GM21619 (cell line): ENCODE measurements around the gene C13orf42.

Experiments
- ATAC-seq: cut with Tn5 transposase; IDR thresholded peaks from one replicate; pipeline ENCODE4 v1.9.1; 2021; ENCODE audit not compliant: unreplicated experiment

C13orf42 gene

GRCh38 chr13:51111174-51111573 is at the start of gene C13orf42:
C13orf42 (minus strand) TSS chr13:51111274; CDS start chr13:51111209, 65 bp downstream.
- no peak for ATAC-seq

- ATAC-seq = no peak
These were observed 47.9 kb upstream of the C13orf42 start for GRCh38 chr13:51158880-51159518.

GRCh38 chr13:51158365-51158764 is 47.3 kb upstream of the C13orf42 start:
- no peak for ATAC-seq

GRCh38 chr13:51156648-51157047 is 45.6 kb upstream of the C13orf42 start:
- no peak for ATAC-seq

- no peak for ATAC-seq
These were observed 44.9 kb upstream of the C13orf42 start for GRCh38 chr13:51155776-51156515.

- ATAC-seq = no peak
These were observed 44.1 kb upstream of the C13orf42 start for GRCh38 chr13:51155161-51155560.

- no peak for ATAC-seq
These were observed 43.0 kb upstream of the C13orf42 start for GRCh38 chr13:51154029-51154555.

GRCh38 chr13:51153527-51153926 is 42.5 kb upstream of the C13orf42 start:
- no peak for ATAC-seq

- no peak for ATAC-seq
These were observed 41.6 kb upstream of the C13orf42 start for GRCh38 chr13:51152701-51153100.

- no peak for ATAC-seq
These were observed 40.4 kb upstream of the C13orf42 start for GRCh38 chr13:51151463-51151862.

GRCh38 chr13:51148952-51149573 is 38.0 kb upstream of the C13orf42 start:
- ATAC-seq = no peak

- ATAC-seq = no peak
These were observed 37.3 kb upstream of the C13orf42 start for GRCh38 chr13:51148223-51148951.

- ATAC-seq = no peak
These were observed 36.7 kb upstream of the C13orf42 start for GRCh38 chr13:51147732-51148131.

GRCh38 chr13:51146667-51147066 is 35.6 kb upstream of the C13orf42 start:
- ATAC-seq = no peak

- no peak for ATAC-seq
These were observed 26.2 kb upstream of the C13orf42 start for GRCh38 chr13:51137250-51137649.

GRCh38 chr13:51136276-51136980 is 25.4 kb upstream of the C13orf42 start:
- no peak for ATAC-seq

- ATAC-seq = no peak
These were observed 23.8 kb upstream of the C13orf42 start for GRCh38 chr13:51134763-51135365.

- no peak for ATAC-seq
These were observed 19.3 kb upstream of the C13orf42 start for GRCh38 chr13:51130348-51130747.

GRCh38 chr13:51125495-51126226 is 14.6 kb upstream of the C13orf42 start:
- peak; percentile 74 for ATAC-seq
